ENCODE measurements around the gene MBD4. TPM values are rescaled to one million over a fixed set of nuclear protein-coding genes. Genes with fewer than 3 reads are reported as not detected.

MBD4 gene
- total RNA-seq, 4 donors from 2014 or later, result 22.9 to 35.2 (median 28.6) TPM

- Histone ChIP-seq H3K27me3 (no peaks in the 10 kb centered on the region), H3K9me3 (no peaks in the 10 kb centered on the region), H3K36me3 (peaks cover 3 to 10% of the 10 kb centered on the region in 2 donors), H3K27ac (no peak overlapping the region), H3K4me3 (replicated peaks in 1 of 3) (no peak overlapping the region), H3K4me1 (peaks cover 5 to 10% of the 10 kb centered on the region in 2 donors)
- intact Hi-C loops (cut with DNase I), result no loop called here
- DNase-seq, result no peak
- TF ChIP-seq CTCF (IDR thresholded peaks at IDR 0.05), result no peak
- no peak for TF ChIP-seq POLR2A (IDR thresholded peaks at IDR 0.05)
- WGBS, 2 donors, result 91 to 98% methylated on average over 2 of the region's 2 CpGs
These were observed 31.1 kb upstream of the MBD4 start for GRCh38 chr3:129470861-129471260.

GRCh38 chr3:129469026-129469425, 29.3 kb upstream of the MBD4 start:
- intact Hi-C loops (cut with DNase I), result no loop called here
- H3K9me3 ChIP-seq, result no peaks in the 10 kb centered on the region
- DNase-seq, result no peak
- peaks cover 5 to 10% of the 10 kb centered on the region in 2 donors for H3K4me1 ChIP-seq
- no peak for TF ChIP-seq POLR2A (IDR thresholded peaks at IDR 0.05)
- no peak for TF ChIP-seq CTCF (IDR thresholded peaks at IDR 0.05)
- no peaks in the 10 kb centered on the region for H3K27me3 ChIP-seq
- 72 to 97% methylated on average over 2 of the region's 2 CpGs for WGBS, 2 donors
- H3K4me3 ChIP-seq (replicated peaks in 1 of 3), result no peak overlapping the region
- no peak overlapping the region for H3K27ac ChIP-seq
- peaks cover 3 to 10% of the 10 kb centered on the region in 2 donors for H3K36me3 ChIP-seq

- 88 to 96% methylated on average over 1 of the region's 1 CpG for WGBS, 2 donors
- TF ChIP-seq POLR2A (IDR thresholded peaks at IDR 0.05), result no peak
- TF ChIP-seq CTCF (IDR thresholded peaks at IDR 0.05), result no peak
- H3K36me3 ChIP-seq, result peaks cover 3 to 15% of the 10 kb centered on the region in 2 donors
- intact Hi-C loops (cut with DNase I), result no loop called here
- no peak for DNase-seq
- H3K9me3 ChIP-seq, result no peaks in the 10 kb centered on the region
- H3K27ac ChIP-seq, result no peak overlapping the region
- no peak overlapping the region for H3K4me3 ChIP-seq (replicated peaks in 1 of 3)
- no peaks in the 10 kb centered on the region for H3K27me3 ChIP-seq
- H3K4me1 ChIP-seq, result peaks cover under 1 to 2% of the 10 kb centered on the region in 2 donors
These were observed 28.2 kb upstream of the MBD4 start for GRCh38 chr3:129467932-129468331.

- intact Hi-C loops (cut with DNase I), result no loop called here
- WGBS, 2 donors, result 91 to 92% methylated on average over 4 of the region's 4 CpGs
- no peaks in the 10 kb centered on the region for H3K27me3 ChIP-seq
- TF ChIP-seq CTCF (IDR thresholded peaks at IDR 0.05) (no peak), POLR2A (IDR thresholded peaks at IDR 0.05) (no peak)
- no peaks in the 10 kb centered on the region for H3K9me3 ChIP-seq
- H3K4me3 ChIP-seq (replicated peaks in 1 of 3), result no peak overlapping the region
- no peak for DNase-seq
- peaks cover 4 to 7% of the 10 kb centered on the region in 2 donors for H3K36me3 ChIP-seq
- no peaks in the 10 kb centered on the region for H3K4me1 ChIP-seq
- H3K27ac ChIP-seq, result no peak overlapping the region
These were observed 24.0 kb upstream of the MBD4 start for GRCh38 chr3:129463716-129464115.

GRCh38 chr3:129463094-129463493, 23.3 kb upstream of the MBD4 start:
- no peak for DNase-seq
- H3K27ac ChIP-seq, result no peak overlapping the region
- peaks cover 4 to 7% of the 10 kb centered on the region in 2 donors for H3K36me3 ChIP-seq
- H3K4me1 ChIP-seq, result no peaks in the 10 kb centered on the region
- intact Hi-C loops (cut with DNase I), result no loop called here
- TF ChIP-seq CTCF (IDR thresholded peaks at IDR 0.05), result no peak
- no peak for TF ChIP-seq POLR2A (IDR thresholded peaks at IDR 0.05)
- no peaks in the 10 kb centered on the region for H3K9me3 ChIP-seq
- H3K4me3 ChIP-seq (replicated peaks in 1 of 3), result no peak overlapping the region
- WGBS, 2 donors, result 98 to 99% methylated on average over 3 of the region's 3 CpGs
- H3K27me3 ChIP-seq, result no peaks in the 10 kb centered on the region

All from thyroid gland (tissue), 4 donors.